T-helper 2 cell (primary cell): ENCODE measurements around the gene PLB1.

Experiments
- DNase-seq, 5 experiments: peaks; one replicate each; pipeline versions ENCODE4 v3.0.0 to v3.0.0-alpha.2; 2012 to 2022

The PLB1 gene

GRCh38 chr2:28674062-28674712, 178.3 kb downstream of the PLB1 start:
- no peak for DNase-seq

GRCh38 chr2:28674713-28675068, 178.8 kb downstream of the PLB1 start:
- no peak for DNase-seq

GRCh38 chr2:28676152-28676835, 180.4 kb downstream of the PLB1 start:
- DNase-seq, result no peak

- no peak for DNase-seq
Measured at GRCh38 chr2:28678175-28678855, 182.5 kb downstream of the PLB1 start.

GRCh38 chr2:28678944-28679343, 183.1 kb downstream of the PLB1 start:
- peak in 1 of 5 experiments; percentile 55 for DNase-seq

GRCh38 chr2:28680657-28681056, 184.8 kb downstream of the PLB1 start:
- DNase-seq, result peak in 1 of 5 experiments; percentile 12

GRCh38 chr2:28681158-28681571, 185.3 kb downstream of the PLB1 start:
- DNase-seq, result peak; percentile 18 to 87 (median 43)

GRCh38 chr2:28681606-28682005, 185.7 kb downstream of the PLB1 start:
- no peak for DNase-seq

GRCh38 chr2:28683100-28683706, 187.3 kb downstream of the PLB1 start:
- no peak for DNase-seq

GRCh38 chr2:28684142-28684858, 188.4 kb downstream of the PLB1 start:
- DNase-seq, result no peak

GRCh38 chr2:28687171-28687570, 191.3 kb downstream of the PLB1 start:
- DNase-seq, result no peak

- no peak for DNase-seq
Measured at GRCh38 chr2:28687640-28688385, 192.0 kb downstream of the PLB1 start.

GRCh38 chr2:28688818-28689217, 193.0 kb downstream of the PLB1 start:
- DNase-seq, result no peak

- no peak for DNase-seq
Measured at GRCh38 chr2:28689771-28690170, 193.9 kb downstream of the PLB1 start.

GRCh38 chr2:28692411-28692810, 196.6 kb downstream of the PLB1 start:
- DNase-seq, result no peak

- DNase-seq, result no peak
Measured at GRCh38 chr2:28693223-28693622, 197.4 kb downstream of the PLB1 start.
